22Rv1 (cell line): ENCODE data around the gene MNAT1.

Source experiments
- ZFX ChIP-seq: fragments of 450-650 bp; IDR thresholded peaks from 2 replicates; pipeline ENCODE4 v1.6.1; 2017; ENCODE audit warnings: antibody characterized with exemption, borderline replicate concordance
- TF ChIP-seq, protein P1 (sequence below): fragments of 450-650 bp; IDR thresholded peaks from 2 replicates; pipeline ENCODE4 v1.5.1; 2017; ENCODE audit warnings: mild to moderate bottlenecking

DNA sequence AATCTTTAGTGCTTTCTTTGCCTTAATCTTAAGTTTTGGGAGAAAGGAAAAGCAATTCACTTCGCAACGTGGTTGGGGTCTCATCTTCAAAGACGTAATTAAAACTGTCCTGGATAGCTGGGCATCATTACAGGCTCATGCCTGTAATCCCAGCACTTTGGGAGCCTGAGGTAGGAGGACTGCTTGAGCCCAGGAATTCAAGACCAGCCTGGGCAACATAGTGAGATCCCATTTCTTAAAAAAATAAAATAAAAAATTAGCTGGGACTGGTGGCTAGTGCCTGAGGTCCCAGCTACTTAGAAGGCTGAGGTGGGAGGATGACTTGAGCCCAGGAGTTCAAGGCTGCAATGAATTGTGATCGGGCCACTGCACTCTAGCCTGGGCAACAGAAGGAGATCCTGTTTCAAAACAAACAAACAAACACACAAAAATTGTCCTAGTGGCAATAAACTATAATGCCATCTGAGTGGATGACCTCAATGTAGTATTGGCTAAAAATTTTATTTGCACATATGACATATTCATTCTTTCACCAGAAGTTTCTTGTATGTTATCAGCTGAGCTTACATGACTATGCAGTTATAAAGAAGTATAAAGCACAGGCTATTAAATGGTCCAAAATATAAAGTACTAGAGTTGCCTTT, 1.6 kb upstream of the MNAT1 start:
- TF ChIP-seq, protein P1, sequence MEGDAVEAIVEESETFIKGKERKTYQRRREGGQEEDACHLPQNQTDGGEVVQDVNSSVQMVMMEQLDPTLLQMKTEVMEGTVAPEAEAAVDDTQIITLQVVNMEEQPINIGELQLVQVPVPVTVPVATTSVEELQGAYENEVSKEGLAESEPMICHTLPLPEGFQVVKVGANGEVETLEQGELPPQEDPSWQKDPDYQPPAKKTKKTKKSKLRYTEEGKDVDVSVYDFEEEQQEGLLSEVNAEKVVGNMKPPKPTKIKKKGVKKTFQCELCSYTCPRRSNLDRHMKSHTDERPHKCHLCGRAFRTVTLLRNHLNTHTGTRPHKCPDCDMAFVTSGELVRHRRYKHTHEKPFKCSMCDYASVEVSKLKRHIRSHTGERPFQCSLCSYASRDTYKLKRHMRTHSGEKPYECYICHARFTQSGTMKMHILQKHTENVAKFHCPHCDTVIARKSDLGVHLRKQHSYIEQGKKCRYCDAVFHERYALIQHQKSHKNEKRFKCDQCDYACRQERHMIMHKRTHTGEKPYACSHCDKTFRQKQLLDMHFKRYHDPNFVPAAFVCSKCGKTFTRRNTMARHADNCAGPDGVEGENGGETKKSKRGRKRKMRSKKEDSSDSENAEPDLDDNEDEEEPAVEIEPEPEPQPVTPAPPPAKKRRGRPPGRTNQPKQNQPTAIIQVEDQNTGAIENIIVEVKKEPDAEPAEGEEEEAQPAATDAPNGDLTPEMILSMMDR: no peak
- TF ChIP-seq ZFX: no peak
